Sigmoid colon (tissue), 4 donors: Measurements from ENCODE around the gene SCAMP3.

Source experiments
- EP300 ChIP-seq, 4 donors: sonication (generic); formaldehyde crosslinking; IDR thresholded peaks; one replicate each; pipeline ENCODE4 v1.6.1; 2017; ENCODE audit warnings: antibody characterized with exemption in 4 of 4
- POLR2A ChIP-seq, 2 donors: fragments of 450-650 bp; IDR thresholded peaks; one replicate each; pipeline ENCODE4 v1.6.1; 2016; ENCODE audit warnings: antibody characterized with exemption in 2 of 2, mild to moderate bottlenecking in 2 of 2, moderate library complexity in 2 of 2
- POLR2AphosphoS5 ChIP-seq, 4 donors: sonication (generic); formaldehyde crosslinking; IDR thresholded peaks; one replicate each; pipeline ENCODE4 v1.6.1; 2017; ENCODE audit warnings: antibody characterized with exemption in 4 of 4
- TF ChIP-seq, protein P1 (sequence below), 4 experiments: fragments of 450-650 bp in 3 of 4; fragments of 200-600 bp in 1 of 4; IDR thresholded peaks; one replicate each; pipeline ENCODE4 v1.5.1; 2016 to 2019; ENCODE audit warnings: antibody characterized with exemption in 4 of 4, mild to moderate bottlenecking in 3 of 4, moderate library complexity in 2 of 4

DNA sequence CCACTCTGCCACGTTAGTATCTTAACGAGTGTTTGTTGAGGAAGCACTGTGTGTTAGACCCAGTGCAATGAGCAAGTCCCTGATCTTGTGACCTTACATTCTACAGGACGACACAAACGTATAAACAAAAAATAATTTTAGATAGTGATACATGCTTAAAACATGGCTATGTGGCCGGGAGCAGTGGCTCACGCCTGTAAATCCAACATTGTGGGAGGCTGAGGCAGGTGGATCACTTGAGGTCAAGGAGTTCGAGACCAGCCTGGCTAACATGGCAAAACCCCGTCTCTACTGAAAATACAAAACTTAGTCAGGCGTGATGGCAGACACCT is 34.1 kb downstream of the SCAMP3 start:
- TF ChIP-seq, protein P1, sequence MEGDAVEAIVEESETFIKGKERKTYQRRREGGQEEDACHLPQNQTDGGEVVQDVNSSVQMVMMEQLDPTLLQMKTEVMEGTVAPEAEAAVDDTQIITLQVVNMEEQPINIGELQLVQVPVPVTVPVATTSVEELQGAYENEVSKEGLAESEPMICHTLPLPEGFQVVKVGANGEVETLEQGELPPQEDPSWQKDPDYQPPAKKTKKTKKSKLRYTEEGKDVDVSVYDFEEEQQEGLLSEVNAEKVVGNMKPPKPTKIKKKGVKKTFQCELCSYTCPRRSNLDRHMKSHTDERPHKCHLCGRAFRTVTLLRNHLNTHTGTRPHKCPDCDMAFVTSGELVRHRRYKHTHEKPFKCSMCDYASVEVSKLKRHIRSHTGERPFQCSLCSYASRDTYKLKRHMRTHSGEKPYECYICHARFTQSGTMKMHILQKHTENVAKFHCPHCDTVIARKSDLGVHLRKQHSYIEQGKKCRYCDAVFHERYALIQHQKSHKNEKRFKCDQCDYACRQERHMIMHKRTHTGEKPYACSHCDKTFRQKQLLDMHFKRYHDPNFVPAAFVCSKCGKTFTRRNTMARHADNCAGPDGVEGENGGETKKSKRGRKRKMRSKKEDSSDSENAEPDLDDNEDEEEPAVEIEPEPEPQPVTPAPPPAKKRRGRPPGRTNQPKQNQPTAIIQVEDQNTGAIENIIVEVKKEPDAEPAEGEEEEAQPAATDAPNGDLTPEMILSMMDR (IDR thresholded peaks at IDR 0.05): no peak
- no peak for TF ChIP-seq POLR2A (IDR thresholded peaks at IDR 0.05)
- no peak for TF ChIP-seq EP300 (IDR thresholded peaks at IDR 0.05)
- TF ChIP-seq POLR2AphosphoS5 (IDR thresholded peaks at IDR 0.05): no peak
